GM21529 (cell line): ENCODE data around the gene MRPS18C.

ENCODE experiments used
- ATAC-seq: cut with Tn5 transposase; IDR thresholded peaks from one replicate; pipeline ENCODE4 v1.9.1; 2021; ENCODE audit not compliant: unreplicated experiment

The MRPS18C gene

GRCh38 chr4:83455281-83456183, at the start of gene MRPS18C, which contains the start of gene HELQ:
Gene MRPS18C, plus strand, starts transcription at chr4:83456058. Its CDS starts 20 bp downstream, at chr4:83456078.
Gene HELQ, minus strand, starts transcription at chr4:83455823. Its CDS starts 130 bp downstream, at chr4:83455693.
- peak; percentile 94 for ATAC-seq

- ATAC-seq: no peak
These were observed 47.0 kb upstream of the MRPS18C start for GRCh38 chr4:83408908-83409307.

GRCh38 chr4:83413676-83414075, 42.2 kb upstream of the MRPS18C start:
- no peak for ATAC-seq

DNA sequence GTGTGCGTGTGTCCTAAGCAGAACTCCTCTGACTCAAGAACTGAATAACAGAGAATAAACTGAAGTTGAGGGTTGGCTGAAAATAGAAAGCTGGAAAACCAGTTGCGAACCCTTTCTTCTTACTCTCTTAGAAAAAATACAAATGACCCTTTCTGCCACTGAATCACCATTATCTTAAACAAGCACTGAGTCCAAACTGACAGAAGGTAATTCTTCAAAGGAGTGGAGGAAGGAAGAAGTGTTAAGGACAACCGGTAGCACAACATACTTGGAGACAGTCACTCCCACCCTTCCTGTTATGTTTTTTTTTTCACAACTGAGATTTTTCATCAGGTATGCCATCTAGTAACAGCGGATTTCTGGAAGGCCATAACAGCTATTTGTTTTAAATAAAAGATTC, 38.3 kb upstream of the MRPS18C start:
- no peak for ATAC-seq

GRCh38 chr4:83418211-83418610, 37.6 kb upstream of the MRPS18C start:
- no peak for ATAC-seq

- ATAC-seq: no peak
These were observed 24.7 kb upstream of the MRPS18C start for GRCh38 chr4:83431200-83431599.

- ATAC-seq: no peak
These were observed 19.2 kb upstream of the MRPS18C start for GRCh38 chr4:83436680-83437079.

GRCh38 chr4:83438719-83439118, 17.1 kb upstream of the MRPS18C start:
- ATAC-seq: no peak

GRCh38 chr4:83440148-83440814, 15.6 kb upstream of the MRPS18C start:
- ATAC-seq: no peak

DNA sequence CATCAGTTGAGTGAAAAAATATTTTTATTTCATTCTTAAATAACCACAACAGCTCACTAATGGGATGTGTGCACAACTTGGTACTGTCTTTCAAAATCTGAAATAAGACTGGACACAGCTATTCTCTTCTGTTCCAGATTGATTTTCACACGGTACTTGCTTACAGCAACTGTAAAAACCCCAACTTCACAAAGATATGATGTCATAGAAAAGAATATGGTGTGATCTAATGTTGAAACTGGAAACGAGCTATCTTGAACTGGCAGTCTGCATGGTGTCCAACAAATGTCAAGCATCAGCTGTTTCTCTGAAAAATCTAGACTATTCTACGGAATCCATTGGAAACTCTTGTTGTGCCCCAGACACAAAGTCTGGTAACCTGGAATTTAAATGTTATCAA, 15.0 kb upstream of the MRPS18C start:
- ATAC-seq: no peak

- ATAC-seq: no peak
These were observed 6.8 kb upstream of the MRPS18C start for GRCh38 chr4:83449009-83449408.

GRCh38 chr4:83454686-83455085, 1.2 kb upstream of the MRPS18C start:
- no peak for ATAC-seq

GRCh38 chr4:83456184-83456501, 285 bp downstream of the MRPS18C start:
- ATAC-seq: no peak

DNA sequence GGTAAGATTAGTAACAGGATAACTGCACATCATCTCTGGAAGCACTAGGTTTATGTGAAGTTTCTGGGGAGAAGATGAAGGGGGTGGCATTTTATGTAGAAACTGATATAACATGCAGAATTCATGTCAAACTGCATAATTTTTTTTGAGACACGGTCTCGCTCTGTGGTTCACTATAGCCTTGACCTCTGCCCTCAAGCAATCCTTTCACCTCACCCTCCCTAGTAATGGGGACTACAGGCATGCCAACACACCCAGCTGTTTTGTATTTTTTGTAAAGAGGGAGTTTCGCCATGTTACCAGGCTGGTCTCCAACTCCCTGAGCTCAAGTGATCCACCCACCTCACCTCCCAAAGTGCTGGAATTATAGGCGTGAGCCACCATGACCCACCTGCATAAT, 17.6 kb downstream of the MRPS18C start:
- ATAC-seq: no peak

GRCh38 chr4:83473966-83474365, 18.1 kb downstream of the MRPS18C start:
- ATAC-seq: no peak

- peak; percentile 96 for ATAC-seq
These were observed 28.9 kb downstream of the MRPS18C start, which contains the start of gene ABRAXAS1 for GRCh38 chr4:83484500-83485461. Gene ABRAXAS1, minus strand, starts transcription at chr4:83485100. Its CDS starts 28 bp downstream, at chr4:83485072.

GRCh38 chr4:83486457-83487129, 30.7 kb downstream of the MRPS18C start:
- ATAC-seq: no peak

DNA sequence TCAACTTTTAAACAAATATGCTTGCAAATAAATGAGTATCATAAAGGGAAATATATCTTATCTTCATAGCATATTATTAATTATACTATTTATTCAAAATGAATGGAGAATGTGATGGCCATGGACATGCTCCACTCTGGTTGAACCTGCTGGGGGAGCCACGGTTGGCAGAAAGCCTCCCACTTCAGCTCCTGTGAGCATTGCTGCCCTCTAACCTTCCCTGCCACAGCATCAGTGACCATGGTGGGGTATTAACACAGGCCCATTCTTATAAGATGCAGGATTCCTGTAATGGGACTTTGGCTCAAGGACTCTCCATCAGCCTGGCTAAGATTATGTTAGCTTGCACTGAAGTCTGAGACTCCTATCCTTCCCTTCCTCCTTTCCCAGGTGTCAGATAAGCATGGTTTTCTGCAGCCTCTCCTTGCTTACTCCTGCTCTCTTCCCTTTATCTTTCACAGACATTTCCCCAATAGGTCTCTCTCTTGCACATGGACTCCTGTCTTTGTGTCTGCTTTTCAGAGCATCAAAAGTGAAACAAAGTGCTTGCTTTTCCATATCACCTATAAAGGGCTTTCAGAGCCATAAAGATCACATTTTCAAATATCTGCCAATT, 34.0 kb downstream of the MRPS18C start:
- ATAC-seq: no peak

GRCh38 chr4:83490876-83491450, 35.1 kb downstream of the MRPS18C start:
- peak; percentile 84 for ATAC-seq
